T-helper 2 cell (primary cell): ENCODE data around the gene EPHA4.
A peak's percentile ranks its signal among the peaks of the same experiment; 100 is the strongest.

Experiments used
- DNase-seq, 5 experiments: peaks; one replicate each; pipeline versions ENCODE4 v3.0.0 to v3.0.0-alpha.2; 2012 to 2022

The EPHA4 gene

DNA sequence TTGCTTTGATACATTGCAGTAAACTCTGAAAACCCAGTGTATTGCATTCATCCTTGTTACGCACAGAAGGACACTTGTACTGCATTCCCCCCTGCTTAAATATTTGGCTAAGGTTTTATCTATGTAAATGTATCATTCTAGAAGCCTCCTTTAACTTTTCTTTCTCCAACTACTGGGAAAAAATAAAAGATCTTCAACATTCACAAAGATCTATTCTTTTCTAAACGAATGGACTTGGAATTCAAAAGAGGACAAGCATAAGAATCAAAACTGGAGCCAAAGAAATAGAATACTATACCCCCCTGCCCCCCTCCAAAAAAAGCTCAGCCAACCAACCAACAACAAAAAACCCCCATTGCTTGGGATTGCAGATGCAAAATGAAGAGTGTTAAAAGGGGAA, 136.9 kb downstream of the EPHA4 start:
- no peak for DNase-seq

DNA sequence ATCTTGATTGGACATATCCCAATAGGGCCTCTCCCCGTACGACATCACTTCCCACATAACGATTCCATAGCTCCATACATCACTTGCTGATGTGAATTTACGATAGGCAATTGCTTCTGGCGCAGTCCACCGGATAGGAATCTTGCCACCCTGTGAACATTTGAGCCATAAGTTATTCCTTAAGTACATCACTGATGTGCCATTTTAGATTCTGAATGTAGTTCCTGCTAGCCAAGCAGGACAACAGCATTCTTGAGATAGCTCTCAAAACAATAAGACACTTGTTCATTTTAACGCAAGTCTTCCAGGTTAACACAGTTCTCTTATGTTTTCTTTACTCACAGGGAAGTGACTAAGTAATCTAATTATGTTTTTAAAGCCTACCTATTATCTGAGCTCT, 138.0 kb downstream of the EPHA4 start:
- DNase-seq, result no peak

DNA sequence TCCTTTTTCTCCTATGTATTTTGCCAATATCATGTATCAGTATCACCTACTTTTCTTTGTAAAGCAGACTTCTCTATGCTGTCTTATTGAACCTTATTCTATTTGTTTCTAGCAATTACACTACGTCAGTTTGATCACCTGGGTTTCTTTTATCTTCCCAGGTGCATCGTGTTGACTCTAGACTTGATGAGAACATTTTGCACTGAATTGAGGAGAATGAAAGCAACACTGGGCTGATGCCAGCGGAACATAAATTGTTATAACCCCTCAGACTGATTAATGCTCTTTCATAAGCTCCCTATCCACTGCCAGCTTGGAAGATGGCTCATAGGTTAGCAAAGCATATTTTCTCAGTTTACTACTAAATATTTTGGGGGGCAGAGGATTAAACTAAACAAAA, 140.6 kb downstream of the EPHA4 start:
- DNase-seq, result no peak

DNA sequence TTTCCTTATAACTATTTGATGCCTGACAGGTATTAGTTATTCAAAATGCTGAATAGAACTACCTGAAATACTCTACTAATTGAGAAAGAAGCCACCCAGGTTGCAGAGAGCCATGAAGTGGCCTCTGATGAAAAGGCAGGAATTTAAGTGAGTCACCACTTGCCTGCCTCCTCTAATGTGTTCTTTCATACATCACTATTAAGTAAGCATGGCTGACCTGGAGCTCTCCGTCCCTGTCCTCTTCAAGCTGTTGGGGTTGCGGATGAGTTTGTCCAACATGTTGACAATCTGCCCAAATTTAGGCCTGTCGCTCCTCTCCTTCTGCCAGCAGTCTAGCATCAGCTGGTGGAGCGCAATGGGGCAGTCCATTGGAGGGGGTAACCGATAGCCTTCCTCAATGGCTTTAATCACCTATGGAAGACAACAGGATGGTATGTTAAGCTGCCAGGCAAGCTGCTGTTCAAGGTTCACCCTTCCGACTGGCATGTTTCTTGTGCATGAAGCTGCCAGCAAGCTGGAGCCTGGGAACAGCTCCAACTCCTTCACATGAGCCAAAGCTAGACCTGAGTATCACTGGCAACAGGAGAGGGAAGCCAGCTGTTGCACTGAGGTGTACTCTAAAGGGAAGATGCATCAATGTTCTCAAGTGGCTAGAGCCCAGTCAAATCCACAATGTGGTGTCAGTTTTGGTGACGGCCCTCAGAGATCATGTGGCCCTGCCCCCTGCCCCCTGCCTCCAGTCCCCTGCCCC, 142.2 kb downstream of the EPHA4 start:
- no peak for DNase-seq

DNA sequence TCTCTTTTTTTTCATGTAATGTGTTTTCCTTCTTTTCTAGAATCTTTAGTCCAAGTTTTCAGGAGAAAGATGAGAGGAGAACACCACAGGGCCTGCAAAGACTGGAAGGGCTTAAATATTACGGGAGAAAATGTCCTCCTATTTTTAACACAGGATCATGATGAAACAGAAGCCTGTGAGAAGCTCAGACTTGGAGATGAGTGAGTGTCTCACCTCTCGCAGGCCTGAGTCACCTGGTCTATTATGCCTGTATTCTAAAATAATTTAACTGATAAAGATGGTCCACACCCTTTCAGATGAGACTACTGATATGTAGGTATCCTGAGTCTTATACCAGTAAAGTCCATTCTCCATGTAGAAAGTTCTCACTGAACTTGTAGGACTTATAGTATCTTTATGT, 143.2 kb downstream of the EPHA4 start:
- no peak for DNase-seq

DNA sequence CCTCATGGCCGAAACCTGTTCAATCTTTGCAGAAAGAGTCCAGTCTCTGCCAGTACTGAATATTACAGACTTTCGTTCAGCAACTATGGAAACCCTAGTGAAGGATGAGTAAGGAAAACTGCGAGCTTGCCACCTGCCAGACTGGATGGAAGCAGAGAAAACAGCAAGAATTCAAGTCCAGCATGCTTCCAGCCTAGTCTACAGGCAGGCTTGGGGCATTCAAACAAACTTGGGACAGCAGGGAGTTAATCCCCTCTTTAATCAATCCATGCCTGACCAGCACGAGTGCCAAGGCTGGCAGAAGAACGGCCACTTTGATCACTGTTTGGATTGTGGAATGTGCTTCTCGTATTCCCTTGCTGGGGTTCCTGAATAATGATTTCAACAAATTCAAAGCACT, 145.2 kb downstream of the EPHA4 start:
- DNase-seq, result no peak

DNA sequence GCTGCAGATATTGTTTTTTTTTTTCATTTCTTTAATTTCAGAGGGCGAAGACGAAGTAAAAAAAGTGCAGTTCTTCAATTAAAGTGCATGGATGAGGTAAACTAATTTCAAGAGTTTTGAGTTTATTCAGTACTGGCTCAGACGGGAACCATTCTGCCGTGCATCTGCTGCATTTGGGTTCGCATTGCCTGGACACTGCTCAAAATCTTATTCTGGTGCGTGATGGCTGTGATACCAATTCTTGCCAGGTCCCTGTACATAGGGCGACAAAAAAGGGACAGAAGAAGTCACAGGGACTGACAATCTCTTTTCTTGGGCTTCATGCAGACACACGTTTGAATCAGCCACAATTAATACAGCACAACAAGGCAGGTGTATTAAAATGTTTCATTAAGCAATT, 146.2 kb downstream of the EPHA4 start:
- no peak for DNase-seq

DNA sequence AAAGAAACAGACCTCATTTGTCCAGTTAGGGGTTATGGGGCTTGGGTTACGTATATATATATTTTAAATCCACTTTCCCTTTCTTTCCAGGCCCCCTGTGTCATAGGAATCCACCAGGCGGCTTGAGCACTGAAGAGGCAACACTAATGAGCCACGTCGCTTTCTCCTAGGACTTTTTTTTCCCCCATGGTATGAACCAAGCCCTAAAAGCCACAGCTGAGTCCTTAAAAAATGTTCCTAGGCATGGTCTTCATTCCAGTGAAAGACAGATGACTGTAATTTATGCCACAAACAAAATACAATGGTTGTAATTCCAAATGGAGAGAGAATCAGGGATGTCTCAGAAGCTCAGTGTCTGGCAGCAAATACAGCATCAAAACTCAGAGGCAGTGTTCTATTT, 146.8 kb downstream of the EPHA4 start:
- DNase-seq, result no peak

DNA sequence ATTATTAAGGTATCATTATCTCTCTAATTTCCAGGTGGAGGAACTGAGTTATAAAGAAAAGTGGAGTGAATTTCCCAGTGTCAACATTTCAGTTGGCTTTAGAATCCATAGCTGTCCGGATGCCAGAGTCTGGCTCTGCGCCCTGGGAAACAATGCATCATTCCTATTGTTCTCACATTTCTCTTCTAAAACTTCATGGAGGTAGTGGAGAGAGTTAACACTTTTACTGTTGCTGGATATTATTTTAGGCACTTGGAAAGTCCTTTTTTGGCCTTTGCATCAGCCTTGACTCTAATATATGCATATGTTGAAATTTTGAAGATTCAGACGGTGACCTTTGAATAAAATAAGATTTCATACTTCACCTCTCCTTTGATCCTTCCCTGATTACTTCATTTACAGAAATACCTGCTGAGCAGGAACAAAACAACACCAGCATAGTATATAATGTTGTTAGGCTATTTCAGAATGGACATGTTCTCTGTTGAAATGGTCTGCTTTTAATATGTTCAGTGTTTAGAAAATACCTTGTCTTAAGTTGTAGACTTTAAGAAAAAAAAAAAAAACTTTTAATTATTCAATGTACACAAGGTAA, 148.8 kb downstream of the EPHA4 start:
- DNase-seq, result no peak

DNA sequence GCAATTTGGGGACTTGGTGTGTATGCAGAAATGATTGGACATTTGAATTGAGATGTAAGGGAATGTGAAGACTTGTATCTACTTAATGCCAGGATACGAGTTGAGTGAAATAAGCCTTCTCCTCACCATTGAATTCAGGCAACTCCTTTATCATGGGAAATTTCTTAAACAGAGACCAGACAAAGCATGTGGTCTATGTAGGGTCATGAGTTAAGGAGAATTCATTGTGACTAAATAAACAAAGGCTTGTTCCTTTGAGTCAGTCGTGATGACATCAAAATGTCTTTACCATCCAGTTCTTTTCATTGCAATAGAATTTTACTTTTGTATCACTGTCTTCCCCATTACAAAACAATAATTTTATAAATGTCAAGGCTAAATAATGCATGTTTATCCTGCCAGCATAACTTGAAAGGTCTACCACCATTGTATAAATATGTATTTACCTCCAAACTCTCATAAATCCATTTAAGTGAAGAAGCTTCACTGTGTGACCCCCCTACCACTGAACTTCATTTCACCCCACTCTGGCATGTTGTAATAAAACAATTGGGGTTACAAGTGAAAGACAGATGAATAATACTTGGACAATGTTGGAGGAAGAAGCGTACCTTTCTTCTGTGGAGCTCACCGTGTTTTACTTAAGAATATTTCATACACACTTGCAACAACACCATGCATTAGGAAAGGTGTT, 149.4 kb downstream of the EPHA4 start:
- no peak for DNase-seq

DNA sequence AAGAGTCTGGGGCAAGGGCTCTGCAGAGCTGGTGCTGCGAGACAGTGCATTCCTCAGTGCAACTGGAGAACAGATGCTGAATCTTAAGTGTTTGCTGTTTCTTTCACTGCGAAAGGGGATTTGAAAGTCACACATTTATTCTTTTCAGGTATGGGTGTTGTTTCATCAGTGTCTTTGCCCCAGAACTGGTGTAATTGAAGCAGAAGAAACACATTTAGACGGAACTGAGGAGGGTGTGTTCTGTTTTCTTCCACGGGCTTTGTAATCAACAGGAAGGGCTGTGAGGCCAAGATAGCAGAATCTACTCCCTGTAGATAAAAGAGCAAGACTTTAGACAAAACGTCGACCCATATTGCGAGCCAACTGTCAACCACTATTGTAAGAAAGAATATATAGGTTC, 151.9 kb downstream of the EPHA4 start:
- DNase-seq, result peak in 1 of 5 experiments; percentile 51

DNA sequence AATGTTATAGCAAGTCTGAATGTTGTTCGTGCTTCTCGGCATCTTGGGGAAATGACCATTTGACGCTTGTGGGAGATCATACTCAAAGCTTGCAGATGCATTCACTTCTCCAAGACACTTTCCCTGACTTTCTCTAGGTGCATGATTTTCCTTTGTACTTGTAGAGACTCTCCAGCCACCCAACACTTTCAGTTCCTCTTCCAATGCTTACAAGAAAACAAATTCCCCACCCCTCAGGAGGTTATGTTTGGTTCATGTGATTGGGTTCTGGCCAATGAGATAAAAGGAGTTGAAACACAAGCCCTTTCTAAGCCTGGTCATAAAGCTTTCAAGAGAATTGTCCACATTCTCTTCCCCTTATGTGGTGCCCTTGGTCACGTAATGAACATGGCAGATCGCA, 156.3 kb downstream of the EPHA4 start:
- no peak for DNase-seq

DNA sequence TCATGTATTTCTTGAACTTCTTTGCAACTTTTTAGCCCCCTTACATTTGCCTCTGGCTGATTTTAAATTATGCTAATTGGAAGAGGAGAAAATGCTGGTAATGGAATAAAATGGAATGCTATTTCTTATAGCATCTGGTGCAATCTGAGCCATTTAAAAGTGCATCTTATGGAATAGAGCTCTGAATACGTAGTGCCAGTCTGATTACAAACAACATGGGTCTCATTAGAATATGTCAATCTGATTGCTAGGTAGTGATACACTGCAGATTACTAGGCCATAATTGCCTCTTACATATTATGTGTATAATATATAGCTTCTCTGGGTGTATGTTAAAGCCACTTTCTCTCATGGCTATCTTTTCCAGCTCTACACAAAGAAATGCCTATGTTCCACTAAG, 159.1 kb downstream of the EPHA4 start:
- DNase-seq, result no peak

DNA sequence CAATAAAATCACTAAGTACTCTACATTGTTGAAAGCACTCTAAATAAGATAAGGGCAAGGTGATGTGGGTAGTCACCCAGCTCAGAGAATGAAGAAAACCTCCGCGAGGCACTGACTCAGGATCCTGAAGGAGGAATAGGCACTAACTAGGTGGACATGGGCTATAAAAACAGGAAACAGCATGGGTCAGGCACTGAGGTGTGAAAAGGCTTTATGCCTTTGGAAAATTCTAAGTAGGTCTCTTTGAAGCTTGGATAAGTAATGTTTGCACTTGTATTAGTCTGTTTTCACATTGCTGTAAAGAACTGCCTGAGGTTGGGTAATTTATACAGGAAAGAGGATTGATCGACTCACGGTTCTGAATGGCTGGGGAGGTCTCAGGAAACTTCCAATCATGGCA, 161.6 kb downstream of the EPHA4 start:
- DNase-seq, result no peak

DNA sequence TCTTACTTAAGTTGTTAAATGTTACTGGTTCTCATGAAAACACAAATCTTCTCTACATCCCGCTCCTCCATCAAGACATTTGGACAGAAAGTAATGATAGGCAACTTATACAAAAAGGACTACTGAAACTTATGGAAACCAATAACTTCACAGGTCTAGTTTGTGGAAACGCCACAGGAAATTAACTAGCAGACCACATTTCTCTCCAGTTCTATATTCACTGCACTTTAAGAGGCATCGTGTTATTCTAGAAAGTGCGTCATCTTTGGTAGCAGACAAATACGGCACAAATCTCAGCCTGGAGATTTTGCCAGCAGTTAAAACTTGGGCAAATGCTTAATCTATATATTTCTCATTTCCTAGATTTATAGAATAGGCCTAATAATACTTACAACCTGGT, 164.3 kb downstream of the EPHA4 start:
- no peak for DNase-seq

DNA sequence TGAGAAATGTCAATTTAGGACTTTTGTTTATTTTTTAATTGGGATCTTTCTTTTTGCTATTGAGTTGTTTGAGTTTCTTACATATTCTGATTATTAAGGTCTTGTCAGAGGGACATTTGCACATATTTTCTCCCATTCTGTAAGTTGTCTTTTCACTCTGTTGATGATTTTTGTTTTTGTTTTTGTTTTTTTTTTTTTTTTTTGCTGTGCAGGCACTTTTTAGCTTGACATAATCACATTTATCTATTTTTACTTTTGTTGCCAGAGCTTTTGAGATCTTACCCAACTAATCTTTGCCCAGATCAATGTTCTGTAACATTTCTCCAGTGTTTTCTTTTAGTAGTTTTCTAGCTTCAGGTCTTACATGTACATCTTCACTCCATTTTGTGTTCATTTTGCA, 166.6 kb downstream of the EPHA4 start:
- DNase-seq, result no peak

DNA sequence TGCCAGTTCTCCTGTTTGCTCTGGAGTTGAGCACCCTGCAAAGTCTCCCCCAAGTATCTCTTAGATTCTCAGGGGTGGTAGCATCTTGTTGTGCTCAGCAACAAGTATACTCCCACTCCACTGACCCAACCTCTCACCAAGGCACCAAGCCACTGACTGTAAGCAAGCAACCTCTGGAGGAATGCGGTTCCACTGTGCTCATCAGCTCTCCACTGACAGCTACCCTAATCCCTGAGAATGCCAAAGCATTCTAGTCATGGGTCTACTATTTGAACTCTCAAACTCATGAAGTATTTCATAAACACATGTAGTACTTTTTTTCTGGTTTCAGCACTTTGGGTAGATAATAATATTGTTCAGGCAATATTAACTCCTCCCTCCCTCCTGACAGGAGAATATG, 170.0 kb downstream of the EPHA4 start:
- no peak for DNase-seq

DNA sequence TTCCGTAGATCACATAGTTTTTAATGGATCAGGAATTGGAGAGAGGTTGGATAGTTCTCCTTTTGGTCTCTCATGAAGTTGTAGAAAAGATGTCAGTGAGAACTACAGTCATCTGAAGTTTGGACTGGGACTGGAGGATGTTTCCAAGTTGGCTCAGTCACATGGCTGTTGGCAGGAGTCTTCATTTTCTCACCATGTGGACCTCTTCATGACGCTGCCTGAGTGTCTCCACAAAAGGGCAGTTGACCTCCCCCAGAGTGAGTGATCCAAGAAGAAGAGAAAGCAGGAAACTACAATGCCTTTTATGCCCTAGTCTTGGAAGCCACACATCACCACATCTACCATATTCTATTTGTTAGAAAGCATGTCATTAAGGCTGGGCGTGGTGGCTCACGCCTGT, 171.7 kb downstream of the EPHA4 start:
- no peak for DNase-seq

DNA sequence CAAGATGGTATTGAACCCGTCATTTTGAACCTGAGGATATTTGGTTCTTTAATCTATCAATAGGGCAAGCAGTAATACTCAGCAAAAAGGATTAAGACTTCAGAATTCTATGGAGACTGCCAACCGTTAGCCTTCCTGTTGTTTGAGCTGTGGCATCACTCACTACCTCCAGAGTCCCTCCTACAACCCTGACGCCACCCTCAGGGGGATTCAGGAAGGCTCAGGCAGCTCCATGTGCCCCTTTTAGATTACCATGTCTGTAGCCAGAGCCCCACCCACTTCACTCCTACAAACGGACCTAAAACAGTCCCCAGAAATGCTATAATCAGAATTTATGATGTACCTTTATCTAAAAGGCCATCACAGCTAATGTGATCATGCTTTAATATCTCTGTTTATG, 172.9 kb downstream of the EPHA4 start:
- no peak for DNase-seq

DNA sequence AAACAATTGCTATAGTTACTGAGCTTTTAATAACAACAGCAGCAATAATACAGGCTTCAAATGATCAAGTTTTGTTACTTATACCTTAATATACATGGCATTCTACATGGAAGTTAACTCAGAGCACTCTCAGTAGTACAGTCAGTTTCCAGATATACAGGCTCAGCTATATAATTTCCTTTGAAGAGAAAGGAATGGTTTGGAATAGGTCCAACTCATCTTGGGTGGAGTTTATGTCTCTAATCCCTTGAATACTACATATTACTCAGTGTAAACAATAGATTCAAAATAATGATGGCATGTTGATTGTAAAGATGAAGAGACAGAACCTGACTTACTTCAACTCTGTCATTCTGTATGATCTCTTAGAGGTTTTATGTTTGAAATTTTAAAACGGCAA, 174.9 kb downstream of the EPHA4 start:
- DNase-seq, result no peak

DNA sequence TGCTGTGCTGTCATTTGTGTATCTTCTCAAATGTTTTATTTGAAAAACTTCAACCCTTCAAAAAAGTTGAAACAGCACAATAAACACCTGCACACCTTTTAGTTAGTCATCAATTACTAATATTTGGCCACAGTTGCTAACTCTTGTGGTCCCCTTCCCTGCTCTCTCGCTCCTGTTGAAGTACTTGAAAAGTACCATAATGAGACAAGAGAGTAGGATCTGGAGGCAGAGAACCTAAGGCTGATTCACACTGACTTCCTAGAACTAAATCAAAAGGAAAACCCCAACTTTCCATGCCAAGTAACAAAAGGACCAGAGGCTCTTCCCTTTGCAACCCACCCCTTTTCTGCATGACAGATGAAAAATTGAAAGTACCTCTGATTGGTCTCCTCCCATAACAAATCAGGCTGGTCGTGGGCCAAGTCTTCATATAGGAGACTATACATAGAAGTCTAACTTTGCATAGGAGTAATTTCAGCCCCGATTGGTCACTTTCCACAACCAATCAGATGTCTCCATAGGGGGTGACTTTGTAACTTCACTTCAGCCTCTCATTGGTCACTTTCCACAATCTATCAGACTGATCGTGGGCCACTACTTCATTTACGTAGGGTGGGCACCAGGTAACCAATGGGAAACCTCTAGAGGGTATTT, 179.7 kb downstream of the EPHA4 start:
- DNase-seq, result no peak

DNA sequence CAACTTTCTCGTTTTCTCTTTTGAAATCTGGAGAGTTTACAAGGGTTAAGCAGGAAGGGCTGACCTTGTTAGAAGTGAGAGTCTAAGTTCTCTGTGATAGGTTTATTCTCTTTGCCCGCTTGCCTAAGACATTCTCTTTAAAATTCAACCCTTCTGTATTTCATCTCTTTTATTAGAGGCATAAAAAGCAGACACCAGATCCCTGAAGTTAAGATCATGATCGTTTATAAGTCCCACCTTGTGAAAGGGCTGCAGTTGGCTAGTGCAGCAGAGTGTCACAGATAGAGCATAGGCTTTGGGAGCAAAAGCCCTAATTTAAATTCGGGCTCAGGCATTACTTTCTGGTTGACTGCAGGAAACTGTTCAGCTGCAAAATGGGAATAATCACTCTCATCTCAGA, 181.2 kb downstream of the EPHA4 start:
- no peak for DNase-seq

DNA sequence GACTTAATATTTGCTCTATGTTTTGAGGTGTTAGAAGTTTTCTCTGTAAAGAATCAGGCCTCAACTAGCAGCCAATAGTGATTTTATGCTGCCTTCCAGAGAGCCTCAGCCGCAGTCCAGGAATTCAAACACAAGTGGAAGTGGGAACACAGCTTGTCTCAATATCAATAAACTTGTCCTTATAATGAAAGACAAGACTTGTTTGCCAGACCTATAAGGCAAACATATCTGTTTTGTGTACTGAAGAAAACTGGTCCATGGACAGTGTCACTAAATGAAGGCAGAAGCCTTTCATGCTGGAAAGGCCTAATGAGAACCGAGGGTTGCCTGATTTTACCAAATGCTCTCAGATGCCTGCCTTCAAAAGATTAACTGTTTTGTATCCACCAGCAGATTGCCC, 182.2 kb downstream of the EPHA4 start:
- no peak for DNase-seq

DNA sequence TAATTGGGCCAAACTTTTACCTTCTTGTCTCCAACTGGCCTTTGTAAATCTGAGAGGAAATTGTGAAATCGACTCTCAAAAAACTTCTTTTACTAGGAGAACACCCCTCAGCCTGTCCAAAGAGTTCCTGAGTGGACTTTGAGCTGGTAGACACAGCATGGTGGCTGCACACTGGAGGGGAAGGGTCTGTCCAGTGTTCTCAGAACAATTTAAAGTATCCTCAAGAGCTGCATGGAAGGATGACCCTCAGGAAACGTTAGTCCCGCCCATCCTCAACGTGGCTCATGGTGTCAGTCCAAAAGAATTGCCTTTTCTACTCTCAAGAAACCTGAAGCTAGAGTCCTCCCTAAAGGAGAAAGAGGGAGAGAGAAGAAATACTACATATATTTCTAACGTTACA, 182.7 kb downstream of the EPHA4 start:
- DNase-seq, result no peak
